Common myeloid progenitor, CD34-positive (primary cell): Measurements from ENCODE around the gene SKOR1.
A peak's percentile ranks its signal among the peaks of the same experiment; 100 is the strongest.

Source experiments
- CTCF ChIA-PET: fragments of 350-600 bp; sonication (Branson Sonifier 250); formaldehyde crosslinking; loops from one replicate; lab custom pipeline; 2021; ENCODE audit warnings: antibody characterized with exemption; lab: Charles Lee
- POLR2A ChIA-PET: fragments of 350-600 bp; sonication (Branson Sonifier 250); formaldehyde crosslinking; loops from one replicate; lab custom pipeline; 2021; ENCODE audit warnings: antibody characterized with exemption; lab: Charles Lee
- DNase-seq, 3 donors: peaks; one replicate each; pipeline versions ENCODE4 v3.0.0 to v3.0.0-alpha.2; 2013
- H3K27ac ChIP-seq, 2 experiments: 1 replicate in 1 of 2; 2 replicates in 1 of 2; pipeline ENCODE4 v1.7.0; 2013; ENCODE audit warnings: inconsistent platforms in 2 of 2, low read length in 2 of 2, mild to moderate bottlenecking in 2 of 2, low read depth in 1 of 2, moderate library complexity in 1 of 2; ENCODE audit not compliant: severe bottlenecking in 2 of 2, insufficient read depth in 1 of 2, poor library complexity in 1 of 2
- H3K27me3 ChIP-seq, 5 experiments: replicated peaks in 2 of 5; 1 replicate in 3 of 5; 2 replicates in 2 of 5; pipeline versions ENCODE4 v1.6.1 to v1.7.0; 2013; ENCODE audit warnings: low read length in 4 of 5, mild to moderate bottlenecking in 2 of 5, moderate library complexity in 2 of 5, inconsistent platforms in 1 of 5; ENCODE audit not compliant: insufficient read depth in 5 of 5, control insufficient read depth in 4 of 5
- H3K36me3 ChIP-seq, 4 experiments: 1 replicate in 2 of 4; 2 replicates in 2 of 4; pipeline versions ENCODE4 v1.6.1 to v1.7.0; 2013; ENCODE audit warnings: low read length in 3 of 4, control low read depth in 1 of 4, mild to moderate bottlenecking in 1 of 4; ENCODE audit not compliant: control insufficient read depth in 4 of 4, insufficient read depth in 4 of 4
- H3K4me1 ChIP-seq, 4 experiments: 1 replicate in 3 of 4; 2 replicates in 1 of 4; pipeline versions ENCODE4 v1.6.1 to v1.7.1; 2013; ENCODE audit warnings: low read length in 3 of 4, mild to moderate bottlenecking in 3 of 4, control low read depth in 1 of 4, inconsistent platforms in 1 of 4, moderate library complexity in 1 of 4; ENCODE audit not compliant: control insufficient read depth in 4 of 4, insufficient read depth in 4 of 4; ENCODE audit errors: control extremely low read depth in 1 of 4
- H3K4me3 ChIP-seq, 7 experiments: 1 replicate in 4 of 7; 2 replicates in 3 of 7; pipeline versions ENCODE4 v1.5.1 to v1.7.0; 2013; ENCODE audit warnings: mild to moderate bottlenecking in 7 of 7, low read length in 6 of 7, moderate library complexity in 6 of 7, inconsistent platforms in 2 of 7, low read depth in 2 of 7, control low read depth in 1 of 7; ENCODE audit not compliant: insufficient read depth in 4 of 7, control insufficient read depth in 1 of 7; ENCODE audit errors: extremely low read depth in 1 of 7
- H3K9me3 ChIP-seq, 5 experiments: 1 replicate in 4 of 5; 2 replicates in 1 of 5; pipeline versions ENCODE4 v1.6.1 to v1.7.1; 2013; ENCODE audit warnings: low read length in 4 of 5, mild to moderate bottlenecking in 2 of 5, inconsistent platforms in 1 of 5, low read depth in 1 of 5, moderate library complexity in 1 of 5; ENCODE audit not compliant: control insufficient read depth in 4 of 5, insufficient read depth in 2 of 5; ENCODE audit errors: control extremely low read depth in 1 of 5
- WGBS: methylation state at CpG from one replicate; pipeline ENCODE4 v1.1.5; 2013; ENCODE audit not compliant: insufficient coverage; 5-methylcytosine and 5-hydroxymethylcytosine counted together

SKOR1 gene

GRCh38 chr15:67849538-67849937 lies 24.2 kb downstream of the SKOR1 start:
- ChIA-PET CTCF (no interaction called here), POLR2A (no interaction called here)
- no CpG with 5 or more reads among the region's 1 CpG for WGBS
- no peak overlapping the region for H3K27ac ChIP-seq
- peaks cover 0 to 3% (median 0%) of the 10 kb centered on the region in 5 experiments for H3K9me3 ChIP-seq
- DNase-seq, result no peak
- H3K4me3 ChIP-seq, result no peak overlapping the region
- no peaks in the 10 kb centered on the region for H3K27me3 ChIP-seq
- H3K36me3 ChIP-seq, result no peaks in the 10 kb centered on the region
- peaks cover 0 to 11% (median 3%) of the 10 kb centered on the region in 4 experiments for H3K4me1 ChIP-seq

- H3K27me3 ChIP-seq, result no peaks in the 10 kb centered on the region
- H3K4me1 ChIP-seq, result peaks cover 0 to 12% (median 3%) of the 10 kb centered on the region in 4 experiments
- no peak overlapping the region for H3K4me3 ChIP-seq
- CTCF ChIA-PET, result interaction anchor here (1.2 kb wide), 1 partner anchor 9 kb away, joined by 4 read pairs; no protein-coding TSS in a partner anchor
- no peak overlapping the region for H3K27ac ChIP-seq
- no peak for DNase-seq
- H3K9me3 ChIP-seq, result peaks cover 0 to 3% (median 0%) of the 10 kb centered on the region in 5 experiments
- POLR2A ChIA-PET, result no interaction called here
- H3K36me3 ChIP-seq, result no peaks in the 10 kb centered on the region
- WGBS, result 35% methylated on average over 6 of the region's 7 CpGs
Measured at GRCh38 chr15:67850336-67850735, 25.0 kb downstream of the SKOR1 start.

GRCh38 chr15:67850994-67851571 lies 25.8 kb downstream of the SKOR1 start:
- no peaks in the 10 kb centered on the region for H3K36me3 ChIP-seq
- H3K27ac ChIP-seq, result no peak overlapping the region
- H3K4me3 ChIP-seq, result no peak overlapping the region
- DNase-seq, result peak in 2 of 3 donors; percentile 74 to 86
- ChIA-PET POLR2A (no interaction called here), CTCF (interaction anchor here (1.2 kb wide), 1 partner anchor 10 kb away, joined by 4 read pairs; no protein-coding TSS in a partner anchor)
- H3K4me1 ChIP-seq, result peaks cover 0 to 12% (median 3%) of the 10 kb centered on the region in 4 experiments
- peaks cover 0 to 3% (median 0%) of the 10 kb centered on the region in 5 experiments for H3K9me3 ChIP-seq
- H3K27me3 ChIP-seq, result no peaks in the 10 kb centered on the region
- 70% methylated on average over 2 of the region's 4 CpGs for WGBS

DNA sequence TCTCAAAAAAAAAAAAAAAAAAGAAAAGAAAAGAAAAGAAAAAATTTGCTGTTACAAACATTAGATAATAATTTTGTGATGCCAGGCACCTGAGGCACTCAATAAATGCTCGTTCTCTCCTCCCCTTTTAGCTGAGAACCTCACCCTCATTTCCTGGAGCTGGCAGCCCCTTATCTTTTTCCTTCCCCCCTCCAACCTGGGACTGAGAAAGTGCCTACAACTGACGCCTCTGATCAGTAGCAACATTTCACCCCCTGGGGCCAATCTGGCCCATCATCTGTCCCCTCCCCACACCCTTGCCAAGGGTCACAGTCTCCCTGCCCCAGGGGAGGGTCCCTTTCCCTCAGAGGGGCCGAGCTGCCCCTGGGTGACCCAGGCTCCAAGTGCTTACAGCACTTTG lies 27.1 kb downstream of the SKOR1 start:
- CTCF ChIA-PET, result no interaction called here
- no peak for DNase-seq
- H3K27me3 ChIP-seq, result no peaks in the 10 kb centered on the region
- WGBS, result 67% methylated on average over 1 of the region's 3 CpGs
- H3K4me3 ChIP-seq, result no peak overlapping the region
- peaks cover 0 to 3% (median 0%) of the 10 kb centered on the region in 5 experiments for H3K9me3 ChIP-seq
- peaks cover 0 to 12% (median 3%) of the 10 kb centered on the region in 4 experiments for H3K4me1 ChIP-seq
- no peak overlapping the region for H3K27ac ChIP-seq
- no peaks in the 10 kb centered on the region for H3K36me3 ChIP-seq
- POLR2A ChIA-PET, result no interaction called here

- Histone ChIP-seq H3K36me3 (no peaks in the 10 kb centered on the region), H3K9me3 (peaks cover 0 to 3% (median 0%) of the 10 kb centered on the region in 5 experiments), H3K27ac (no peak overlapping the region), H3K4me1 (peaks cover 0 to 12% (median 3%) of the 10 kb centered on the region in 4 experiments), H3K27me3 (no peaks in the 10 kb centered on the region), H3K4me3 (no peak overlapping the region)
- 100% methylated on average over 2 of the region's 3 CpGs for WGBS
- ChIA-PET CTCF (interaction anchor here (1.4 to 1.7 kb wide), 2 partner anchors 10 to 302 kb away, joined by 3 to 7 read pairs; no protein-coding TSS in a partner anchor), POLR2A (no interaction called here)
- DNase-seq, result no peak
Measured at GRCh38 chr15:67853454-67853853, 28.1 kb downstream of the SKOR1 start.

GRCh38 chr15:67854358-67854757 lies 29.0 kb downstream of the SKOR1 start:
- Histone ChIP-seq H3K4me1 (peaks cover 0 to 12% (median 3%) of the 10 kb centered on the region in 4 experiments), H3K4me3 (no peak overlapping the region), H3K27ac (no peak overlapping the region), H3K27me3 (no peaks in the 10 kb centered on the region), H3K36me3 (no peaks in the 10 kb centered on the region), H3K9me3 (peaks cover 0 to 2% (median 0%) of the 10 kb centered on the region in 5 experiments)
- ChIA-PET CTCF (interaction anchor here (1.7 kb wide), 1 partner anchor 9 kb away, joined by 7 read pairs; no protein-coding TSS in a partner anchor), POLR2A (no interaction called here)
- WGBS, result 100% methylated on average over 1 of the region's 1 CpG
- no peak for DNase-seq

- Histone ChIP-seq H3K36me3 (no peaks in the 10 kb centered on the region), H3K9me3 (no peaks in the 10 kb centered on the region), H3K27me3 (no peaks in the 10 kb centered on the region), H3K27ac (no peak overlapping the region), H3K4me3 (no peak overlapping the region), H3K4me1 (peaks cover 0 to 8% (median under 1%) of the 10 kb centered on the region in 4 experiments)
- no CpG with 5 or more reads among the region's 3 CpGs for WGBS
- ChIA-PET POLR2A (no interaction called here), CTCF (no interaction called here)
- DNase-seq, result no peak
Measured at GRCh38 chr15:67855842-67856241, 30.5 kb downstream of the SKOR1 start.
